ENCODE data around the gene TIMM10. TPM values are rescaled to one million over a fixed set of nuclear protein-coding genes. Genes with fewer than 3 reads are reported as not detected.

TIMM10 gene, protein sequence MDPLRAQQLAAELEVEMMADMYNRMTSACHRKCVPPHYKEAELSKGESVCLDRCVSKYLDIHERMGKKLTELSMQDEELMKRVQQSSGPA
- total RNA-seq (2014; rRNA removed; shearing (Covaris generic)): 48.5 and 51.6 TPM in 2 replicates
- 43.4 and 75.1 TPM in 2 replicates for polyA plus RNA-seq (2015; cell fraction: cytosol; rRNA removed)
- 6.4 and 17.4 TPM in 2 replicates for polyA plus RNA-seq (2015; cell fraction: nucleus; rRNA removed)

DNA sequence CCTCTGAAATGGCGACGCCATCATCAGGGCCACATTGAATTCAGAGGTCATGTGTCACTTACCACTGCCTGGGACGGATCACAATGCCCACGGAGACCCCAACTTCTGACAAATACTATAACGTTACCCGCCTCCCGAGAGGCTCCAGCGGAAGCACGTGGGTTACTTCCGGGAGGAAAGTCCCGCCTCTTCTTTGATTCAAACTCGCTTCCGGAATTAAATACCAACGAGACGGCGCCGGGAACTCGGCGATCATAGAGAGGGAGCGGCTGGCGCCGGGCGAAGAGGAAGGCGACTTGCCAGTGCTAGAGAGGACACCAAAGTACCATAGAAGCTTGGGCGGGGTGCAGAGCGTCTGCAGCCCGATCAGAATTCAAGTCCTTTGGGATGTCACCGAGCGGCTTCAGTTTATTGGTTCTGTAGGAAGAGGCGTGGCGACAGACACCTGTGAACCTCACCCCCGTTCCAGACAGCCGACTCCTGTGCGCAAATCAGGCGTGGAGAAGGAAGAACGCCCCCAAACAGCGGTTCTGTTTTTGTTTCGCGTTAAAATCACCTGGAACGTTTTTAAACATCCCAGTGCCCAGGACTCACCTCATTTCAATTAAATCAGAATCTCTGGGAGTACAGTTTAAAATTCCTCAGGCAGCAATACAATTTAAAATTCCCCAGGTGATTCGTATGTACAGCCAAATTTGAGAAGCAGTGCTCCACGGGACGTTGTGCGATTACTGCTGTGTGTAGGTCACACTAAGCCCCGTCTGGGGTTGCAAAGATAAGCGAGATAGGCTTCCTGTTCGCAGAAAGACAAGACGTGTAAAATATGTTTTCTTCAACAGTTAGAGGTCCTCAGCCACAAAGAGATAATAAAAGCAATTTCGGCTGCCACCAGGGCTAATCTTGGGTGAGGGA lies at the start of gene TIMM10:
TSS of gene TIMM10 (minus strand) at position 159 of the 912 bp plus-strand sequence. CDS start 565 bp downstream, outside the sequence.
- in situ Hi-C loops (cut with HindIII; ENCODE audit: low pct_unique_long_range_greater_than_20kb, low sequenced_read_pairs): no loop called here
- DNase-seq (ENCODE audit: low read depth, low spot score): peak; percentile 95

DNA sequence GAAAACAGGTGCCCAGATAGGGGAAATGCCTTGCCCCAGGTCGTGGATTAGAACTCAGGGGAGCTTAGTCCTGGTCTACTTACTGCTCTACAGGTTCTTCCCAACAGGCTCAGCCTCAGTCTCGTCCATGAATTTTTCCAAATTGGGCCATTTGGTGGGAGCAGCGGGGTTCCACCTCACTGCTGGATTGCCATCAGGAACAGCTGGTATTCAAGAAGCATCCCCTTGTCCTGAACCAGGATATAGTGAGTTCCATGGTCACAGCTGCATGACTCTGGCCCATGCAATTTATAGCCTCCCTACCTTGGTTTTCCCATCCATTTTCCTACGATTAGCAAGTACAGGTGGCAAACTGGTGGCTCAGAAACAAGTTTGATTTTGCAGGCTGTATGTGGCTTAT lies 43.5 kb upstream of the TIMM10 start:
- in situ Hi-C loops (cut with HindIII; ENCODE audit: low pct_unique_long_range_greater_than_20kb, low sequenced_read_pairs): no loop called here
- DNase-seq (ENCODE audit: low read depth, low spot score): no peak

DNA sequence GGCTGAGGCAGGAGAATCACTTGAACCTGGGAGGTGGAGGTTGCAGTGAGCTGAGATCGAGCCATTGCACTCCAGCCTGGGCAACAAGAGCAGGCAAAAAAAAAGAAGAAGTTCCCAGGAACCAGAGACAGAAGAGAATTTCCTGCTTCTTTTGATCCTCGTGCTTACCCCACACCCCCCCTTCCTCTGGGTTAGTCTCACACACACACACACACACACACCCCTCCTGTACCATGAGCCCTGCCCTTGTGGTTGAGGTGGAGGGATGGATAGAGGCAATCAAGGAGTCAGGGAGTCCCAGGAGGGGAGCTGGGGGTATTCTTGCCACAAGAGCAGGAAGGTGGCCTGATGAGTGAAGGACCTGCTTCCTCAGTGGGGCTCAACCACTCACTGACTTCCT lies 41.1 kb upstream of the TIMM10 start:
- in situ Hi-C loops (cut with HindIII; ENCODE audit: low pct_unique_long_range_greater_than_20kb, low sequenced_read_pairs): no loop called here
- DNase-seq (ENCODE audit: low read depth, low spot score): no peak

DNA sequence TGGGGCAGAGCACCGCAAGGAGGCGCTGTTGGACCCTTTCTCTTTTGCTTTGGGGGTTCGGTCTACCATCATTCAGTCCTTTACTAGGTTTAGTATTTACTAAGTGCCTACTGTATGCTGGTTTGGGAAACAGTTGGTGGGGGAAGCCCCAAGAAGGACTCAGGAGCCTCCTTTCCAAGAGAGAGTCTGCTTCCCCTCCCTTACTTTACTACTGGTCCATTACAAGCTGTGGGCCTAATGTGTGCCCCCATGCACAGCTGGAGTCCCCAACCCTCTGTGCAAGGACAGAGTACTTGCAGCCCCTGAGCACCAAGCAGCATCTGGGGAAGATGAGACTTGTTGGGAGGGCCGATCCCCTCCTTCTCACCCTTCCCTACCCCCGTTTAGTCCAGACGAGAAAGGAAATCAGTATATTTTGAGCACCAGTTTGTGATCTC lies 37.8 kb upstream of the TIMM10 start:
- in situ Hi-C loops (cut with HindIII; ENCODE audit: low pct_unique_long_range_greater_than_20kb, low sequenced_read_pairs): no loop called here
- DNase-seq (ENCODE audit: low read depth, low spot score): peak; percentile 71

DNA sequence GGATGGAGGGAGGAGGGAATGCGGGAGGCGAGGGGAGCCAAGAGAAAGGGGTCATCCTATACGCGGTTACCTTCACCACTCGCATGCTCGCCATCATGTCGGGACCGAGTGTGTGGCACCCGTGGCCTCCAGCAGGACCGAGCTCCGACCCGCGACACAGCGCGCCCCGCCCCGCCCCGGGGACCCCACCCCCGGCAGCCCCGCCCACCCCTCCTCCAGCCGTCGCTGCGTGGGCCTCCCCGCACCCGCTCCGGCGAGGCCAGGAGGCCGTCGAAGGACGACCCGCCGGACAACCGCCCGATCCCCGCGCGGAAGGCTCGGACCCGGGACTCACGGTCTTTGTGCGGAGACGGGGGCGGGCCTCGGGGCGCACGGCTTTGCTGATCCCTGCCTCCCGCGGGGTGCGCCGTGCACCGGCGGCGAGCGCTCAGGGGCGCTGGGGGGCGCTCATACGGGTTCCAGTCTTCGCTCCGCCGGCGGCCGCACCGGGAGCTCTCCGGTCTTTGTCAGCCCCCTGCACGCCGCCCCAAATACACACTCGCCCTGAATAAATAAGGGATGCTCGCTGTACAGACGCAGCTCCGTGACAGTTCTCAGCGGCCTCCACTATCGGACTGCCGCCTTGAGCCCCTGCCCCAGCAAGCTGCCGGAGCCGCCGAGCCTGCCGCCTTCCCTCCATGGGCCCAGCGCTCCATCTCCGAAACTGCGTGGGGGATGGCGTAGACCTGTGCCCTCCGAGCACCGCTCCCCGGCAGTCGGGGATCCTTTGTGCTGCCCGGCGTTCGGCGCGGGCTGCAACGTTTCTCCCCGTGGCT lies 37.2 kb upstream of the TIMM10 start, which contains the start of gene UBE2L6:
TSS of gene UBE2L6 (minus strand) at position 158 of the 815 bp plus-strand sequence. CDS start at position 97, 61 bp downstream.
- in situ Hi-C loops (cut with HindIII; ENCODE audit: low pct_unique_long_range_greater_than_20kb, low sequenced_read_pairs): no loop called here
- DNase-seq (ENCODE audit: low read depth, low spot score): no peak

DNA sequence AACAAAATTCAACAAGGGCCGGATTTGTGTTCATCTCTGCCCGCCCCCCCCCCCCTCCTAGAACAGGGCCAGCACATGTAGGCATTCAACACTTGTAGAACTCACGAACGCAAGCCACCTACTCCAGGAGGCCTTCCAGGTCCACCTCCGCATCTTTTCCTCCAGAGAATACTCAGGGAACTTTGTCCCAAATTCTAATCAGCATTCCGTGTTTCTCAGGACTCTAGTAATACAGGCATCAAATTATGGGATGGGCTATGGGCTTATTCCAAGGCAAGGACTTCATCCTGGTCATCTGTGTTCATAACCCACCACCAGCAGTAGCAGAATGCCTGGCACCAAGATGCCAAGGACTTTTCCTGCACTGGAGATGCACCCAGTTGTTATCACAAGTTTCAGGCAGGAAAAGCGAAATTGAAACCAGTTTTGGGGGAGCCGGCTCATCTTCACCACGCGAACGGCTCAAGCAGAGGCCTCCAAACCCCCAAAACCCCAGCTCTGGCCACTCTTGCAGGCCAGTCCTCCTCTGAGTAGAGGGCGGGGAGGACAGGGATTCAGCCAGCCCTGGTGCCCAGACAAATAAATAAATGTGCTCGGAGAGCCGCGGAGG lies 36.5 kb upstream of the TIMM10 start:
- no peak for DNase-seq (ENCODE audit: low read depth, low spot score)
- in situ Hi-C loops (cut with HindIII; ENCODE audit: low pct_unique_long_range_greater_than_20kb, low sequenced_read_pairs): no loop called here

DNA sequence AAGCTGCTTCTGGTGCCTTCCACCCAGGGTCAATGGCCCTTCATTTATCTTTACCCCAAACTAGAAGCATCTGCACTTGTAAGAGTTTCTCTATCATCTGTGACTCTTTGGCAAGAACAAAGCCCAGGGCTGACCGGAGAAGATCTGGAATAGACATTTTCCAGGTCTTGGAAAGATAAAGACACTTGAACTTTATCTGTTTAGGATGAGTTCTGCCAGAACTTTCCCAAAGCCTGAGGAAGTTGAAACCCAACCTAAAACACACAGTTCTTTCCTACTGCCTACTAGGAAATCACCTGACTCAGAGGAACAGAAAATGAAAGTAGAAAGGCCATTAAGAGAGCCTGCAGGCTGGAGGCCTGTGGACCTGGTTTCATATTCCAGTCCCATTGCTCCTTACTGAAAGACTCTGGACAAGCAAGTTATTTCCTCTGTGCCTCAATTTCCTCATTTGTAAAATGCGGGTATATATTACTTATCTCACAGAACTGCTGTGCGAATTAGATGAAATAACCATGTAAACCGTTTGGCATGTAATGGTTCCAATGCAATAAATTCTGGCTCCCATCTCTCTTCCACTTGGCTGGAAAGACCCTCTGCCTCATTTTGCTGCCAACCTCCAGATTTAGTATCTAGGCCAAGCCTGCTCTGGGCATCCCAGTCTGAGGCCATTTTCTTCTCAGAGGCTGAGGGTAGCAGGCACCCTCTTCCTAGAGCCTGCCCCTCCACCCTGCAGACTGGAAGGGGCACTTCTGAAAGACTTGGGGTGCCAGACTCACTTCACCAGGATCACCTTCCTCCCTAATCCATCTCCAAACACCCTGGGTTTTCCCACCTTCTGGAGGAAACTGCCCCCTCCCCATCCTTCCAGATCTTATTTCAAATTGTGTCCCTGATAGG lies 35.7 kb upstream of the TIMM10 start:
- peak; percentile 14 for DNase-seq (ENCODE audit: low read depth, low spot score)
- in situ Hi-C loops (cut with HindIII; ENCODE audit: low pct_unique_long_range_greater_than_20kb, low sequenced_read_pairs): no loop called here

DNA sequence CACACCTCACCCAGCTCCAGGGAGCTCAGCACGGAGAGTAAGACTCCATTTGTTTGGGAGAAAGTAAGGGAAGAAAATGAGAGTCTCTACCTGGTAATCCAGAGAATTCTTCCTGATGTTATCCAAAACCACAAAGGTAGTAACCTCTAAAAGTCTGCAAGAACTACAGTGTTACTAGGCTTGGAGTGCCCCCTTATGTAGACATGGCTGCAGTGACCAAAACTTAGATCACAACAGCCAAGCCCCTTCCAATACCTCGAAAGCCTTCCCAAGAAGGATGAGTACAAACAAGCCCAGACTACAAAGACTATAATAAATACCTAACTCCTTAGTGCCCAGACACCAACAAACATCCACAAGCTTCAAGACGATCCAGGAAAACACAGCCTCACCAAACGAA lies 32.0 kb upstream of the TIMM10 start:
- in situ Hi-C loops (cut with HindIII; ENCODE audit: low pct_unique_long_range_greater_than_20kb, low sequenced_read_pairs): no loop called here

DNA sequence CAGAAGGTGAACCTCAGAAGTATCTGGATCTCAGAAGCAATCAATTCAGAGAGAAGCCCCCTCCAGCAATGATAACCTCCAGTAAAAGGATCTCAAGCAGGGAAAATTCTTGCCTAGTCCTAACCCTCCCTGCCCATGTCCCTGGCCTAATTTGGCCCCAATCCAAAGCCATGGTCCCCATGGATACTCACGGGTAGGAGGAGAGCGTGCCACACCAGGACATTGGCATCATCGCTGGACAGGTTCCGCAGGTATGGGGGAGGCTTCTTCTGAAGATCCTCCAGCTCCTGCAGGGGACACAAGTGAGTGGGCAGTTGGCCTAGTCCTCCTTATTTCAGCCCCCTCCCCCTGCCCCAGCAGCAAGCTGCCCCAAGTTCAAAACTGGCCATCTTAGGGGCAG lies 29.6 kb upstream of the TIMM10 start:
- in situ Hi-C loops (cut with HindIII; ENCODE audit: low pct_unique_long_range_greater_than_20kb, low sequenced_read_pairs): no loop called here
- no peak for DNase-seq (ENCODE audit: low read depth, low spot score)

More for the DNA sequence above, 32.0 kb upstream of the TIMM10 start:
- DNase-seq (ENCODE audit: low read depth, low spot score): no peak

DNA sequence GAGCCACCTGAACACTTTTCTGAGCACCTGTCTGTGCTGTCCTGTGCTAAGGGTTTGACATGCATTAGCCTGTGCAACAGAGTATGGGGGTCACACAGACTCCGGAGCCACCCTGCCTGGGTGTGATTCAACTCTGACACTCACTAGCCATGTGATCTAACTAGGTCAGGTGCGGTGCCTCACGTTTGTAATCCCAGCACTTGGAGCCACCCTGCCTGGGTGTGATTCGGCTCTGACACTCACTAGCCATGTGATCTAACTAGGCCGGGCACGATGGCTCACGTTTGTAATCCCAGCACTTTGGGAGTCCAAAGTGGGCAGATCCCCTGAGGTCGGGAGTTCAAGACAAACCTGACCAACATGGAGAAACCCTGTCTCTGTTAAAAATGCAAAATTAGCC lies 25.5 kb upstream of the TIMM10 start:
- in situ Hi-C loops (cut with HindIII; ENCODE audit: low pct_unique_long_range_greater_than_20kb, low sequenced_read_pairs): no loop called here
- no peak for DNase-seq (ENCODE audit: low read depth, low spot score)

DNA sequence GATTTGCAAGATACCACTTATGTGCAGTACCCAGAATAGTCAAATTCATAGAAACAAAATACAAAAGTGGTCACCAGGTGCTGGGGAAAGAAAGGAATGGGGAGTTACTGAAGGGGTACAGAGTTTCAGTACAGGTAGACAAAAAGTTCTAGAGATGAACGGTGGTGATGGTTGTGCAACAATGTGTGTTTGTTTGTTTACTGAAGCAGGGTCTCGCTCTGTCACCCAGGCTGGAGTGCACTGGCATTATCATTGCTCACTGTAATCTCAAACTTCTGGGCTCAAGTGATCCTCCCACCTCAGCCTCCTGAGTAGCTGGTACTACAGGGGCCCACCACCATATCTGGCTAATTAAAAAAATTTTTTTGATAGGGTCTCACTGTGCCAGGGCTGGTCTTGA lies 24.8 kb upstream of the TIMM10 start:
- no peak for DNase-seq (ENCODE audit: low read depth, low spot score)
- in situ Hi-C loops (cut with HindIII; ENCODE audit: low pct_unique_long_range_greater_than_20kb, low sequenced_read_pairs): no loop called here

DNA sequence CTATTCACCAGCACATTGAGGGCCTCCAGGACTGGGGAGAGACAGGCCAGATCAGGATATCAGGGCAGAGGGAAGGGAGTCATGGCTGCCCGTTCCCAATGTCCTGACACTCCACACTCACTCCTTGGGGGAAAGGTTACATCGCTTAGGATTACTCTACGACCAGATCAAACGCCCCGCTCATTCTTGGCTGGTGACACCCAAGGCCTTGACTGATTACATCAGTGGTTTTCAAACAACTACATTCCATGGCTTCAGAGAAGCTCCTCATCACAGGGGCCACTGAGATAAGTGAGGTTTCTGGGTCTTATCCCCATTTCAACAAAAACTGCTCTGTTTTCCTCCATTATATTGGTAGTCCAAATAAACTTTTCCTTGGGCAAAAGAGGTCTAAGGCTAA lies 21.9 kb upstream of the TIMM10 start:
- in situ Hi-C loops (cut with HindIII; ENCODE audit: low pct_unique_long_range_greater_than_20kb, low sequenced_read_pairs): no loop called here
- DNase-seq (ENCODE audit: low read depth, low spot score): no peak

DNA sequence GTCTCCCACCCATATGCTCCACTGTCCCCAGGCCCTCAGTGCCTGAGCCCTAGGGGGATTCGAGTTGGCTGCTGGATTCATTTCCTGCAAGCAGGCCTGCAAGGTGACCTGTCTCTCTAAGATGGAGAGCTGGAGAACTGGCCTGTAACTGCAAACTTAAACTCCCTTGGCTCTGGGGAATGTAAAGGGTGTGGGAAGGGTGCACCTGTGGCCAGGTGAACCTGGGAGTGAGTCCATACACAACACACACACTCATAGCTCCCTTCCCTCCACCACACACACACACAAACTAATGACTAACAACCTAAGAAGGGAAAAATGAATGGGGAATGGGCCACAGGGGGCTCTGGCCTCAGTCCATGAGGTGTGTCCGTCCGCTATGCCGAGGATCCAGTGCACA lies 21.4 kb upstream of the TIMM10 start:
- in situ Hi-C loops (cut with HindIII; ENCODE audit: low pct_unique_long_range_greater_than_20kb, low sequenced_read_pairs): no loop called here
- DNase-seq (ENCODE audit: low read depth, low spot score): no peak

DNA sequence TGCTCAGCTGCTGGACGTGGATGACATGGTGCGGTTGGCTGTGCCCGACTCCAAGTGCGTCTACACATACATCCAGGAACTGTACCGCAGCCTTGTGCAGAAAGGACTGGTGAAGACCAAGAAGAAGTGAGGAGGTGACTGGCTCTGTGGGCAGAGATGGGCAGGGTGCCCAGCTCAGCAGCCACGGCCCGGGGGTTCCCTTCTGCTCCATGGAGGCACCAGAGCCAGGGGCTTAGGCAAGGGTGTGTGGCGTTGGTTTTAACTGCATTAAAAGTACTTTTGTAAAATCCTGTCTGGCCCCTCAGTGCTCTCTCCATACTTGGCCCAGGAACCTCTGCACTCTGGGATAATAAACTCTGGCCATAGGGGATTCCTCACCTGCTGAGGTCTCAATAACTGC lies 19.4 kb upstream of the TIMM10 start:
- in situ Hi-C loops (cut with HindIII; ENCODE audit: low pct_unique_long_range_greater_than_20kb, low sequenced_read_pairs): no loop called here
- no peak for DNase-seq (ENCODE audit: low read depth, low spot score)

DNA sequence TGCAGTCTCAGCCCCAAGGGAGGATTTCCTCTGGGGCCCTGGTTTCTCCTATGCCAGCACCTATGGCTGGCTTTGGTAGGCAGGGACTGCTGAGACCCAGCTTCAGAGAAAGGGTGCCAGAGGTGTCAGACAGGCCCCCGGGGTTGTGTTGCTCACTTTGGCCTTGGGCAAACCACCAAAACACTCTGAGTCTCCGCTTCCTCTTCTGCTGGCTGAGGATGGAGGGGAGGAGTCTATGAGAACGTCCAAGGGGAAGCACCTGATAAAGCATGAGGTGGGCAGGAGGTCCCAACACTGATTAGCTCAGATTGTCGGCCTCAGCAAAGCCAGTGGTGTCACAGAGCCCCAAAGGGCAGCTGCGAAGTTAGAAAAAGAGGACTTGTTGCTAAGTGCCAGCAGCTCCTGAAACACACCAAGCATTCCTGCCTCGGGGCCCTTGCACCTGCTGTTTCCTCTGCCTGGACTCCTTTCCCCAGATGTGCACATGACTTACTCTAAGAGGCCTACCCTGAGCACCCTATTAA lies 17.4 kb upstream of the TIMM10 start:
- in situ Hi-C loops (cut with HindIII; ENCODE audit: low pct_unique_long_range_greater_than_20kb, low sequenced_read_pairs): no loop called here

DNA sequence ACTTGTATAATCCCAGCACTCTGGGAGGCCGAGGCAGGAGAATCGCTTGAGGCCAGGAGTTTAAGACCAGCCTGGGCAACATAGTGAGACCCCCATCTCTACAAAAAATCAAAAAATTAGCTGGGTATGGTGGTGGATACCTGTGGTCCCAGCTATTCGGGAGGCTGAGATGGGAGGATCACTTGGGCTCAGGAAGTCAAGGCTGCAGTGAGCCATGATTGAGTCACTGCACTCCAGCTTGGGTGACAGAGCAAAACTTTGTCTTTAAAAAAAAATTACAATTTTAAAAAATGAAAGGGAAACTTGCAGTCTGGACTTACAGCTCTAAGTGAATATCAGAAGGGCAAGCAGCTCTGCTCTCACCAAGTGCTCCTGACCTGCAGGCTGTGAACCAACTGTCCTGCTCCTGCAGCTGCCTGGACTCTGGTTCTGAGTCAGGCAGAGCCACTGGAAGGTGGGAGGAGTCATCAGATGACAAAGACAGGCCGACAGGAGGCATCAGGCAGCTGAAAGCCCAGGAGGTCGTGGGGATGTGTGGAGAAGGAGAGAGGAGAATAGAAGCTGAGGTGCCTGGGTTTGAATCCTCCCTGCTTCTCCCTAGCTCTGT lies 16.4 kb upstream of the TIMM10 start:
- in situ Hi-C loops (cut with HindIII; ENCODE audit: low pct_unique_long_range_greater_than_20kb, low sequenced_read_pairs): no loop called here
- DNase-seq (ENCODE audit: low read depth, low spot score): peak; percentile 28

More for the DNA sequence above, 17.4 kb upstream of the TIMM10 start:
- DNase-seq (ENCODE audit: low read depth, low spot score): no peak
